ENCODE results near the gene CYP39A1. TPM values are rescaled to one million over a fixed set of nuclear protein-coding genes. Genes with fewer than 3 reads are reported as not detected.

CYP39A1 gene
- polyA plus RNA-seq, 1 experiment: not detected

DNA sequence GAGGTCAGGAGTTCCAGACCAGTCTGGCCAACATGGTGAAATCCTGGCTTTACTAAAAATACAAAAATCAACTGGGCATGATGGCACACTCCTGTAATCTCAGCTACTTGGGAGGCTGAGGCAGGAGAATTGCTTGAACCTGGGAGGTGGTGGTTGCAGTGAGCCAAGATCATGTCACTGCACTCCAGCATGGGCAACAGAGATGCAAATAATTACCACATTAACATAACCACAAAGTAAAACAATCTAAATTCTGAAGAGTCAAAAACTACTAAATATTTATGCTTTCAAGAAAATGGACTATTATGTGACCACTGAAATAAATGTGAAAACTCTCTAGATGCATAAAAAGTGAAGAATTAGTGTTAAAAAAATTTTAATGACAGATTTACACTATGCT is 59.9 kb downstream of the CYP39A1 start:
- no peak overlapping the region for H3K27ac ChIP-seq (ENCODE audit: low read depth, low read length)
- POLR2A ChIA-PET: no interaction called here
- TF ChIP-seq, protein P1, sequence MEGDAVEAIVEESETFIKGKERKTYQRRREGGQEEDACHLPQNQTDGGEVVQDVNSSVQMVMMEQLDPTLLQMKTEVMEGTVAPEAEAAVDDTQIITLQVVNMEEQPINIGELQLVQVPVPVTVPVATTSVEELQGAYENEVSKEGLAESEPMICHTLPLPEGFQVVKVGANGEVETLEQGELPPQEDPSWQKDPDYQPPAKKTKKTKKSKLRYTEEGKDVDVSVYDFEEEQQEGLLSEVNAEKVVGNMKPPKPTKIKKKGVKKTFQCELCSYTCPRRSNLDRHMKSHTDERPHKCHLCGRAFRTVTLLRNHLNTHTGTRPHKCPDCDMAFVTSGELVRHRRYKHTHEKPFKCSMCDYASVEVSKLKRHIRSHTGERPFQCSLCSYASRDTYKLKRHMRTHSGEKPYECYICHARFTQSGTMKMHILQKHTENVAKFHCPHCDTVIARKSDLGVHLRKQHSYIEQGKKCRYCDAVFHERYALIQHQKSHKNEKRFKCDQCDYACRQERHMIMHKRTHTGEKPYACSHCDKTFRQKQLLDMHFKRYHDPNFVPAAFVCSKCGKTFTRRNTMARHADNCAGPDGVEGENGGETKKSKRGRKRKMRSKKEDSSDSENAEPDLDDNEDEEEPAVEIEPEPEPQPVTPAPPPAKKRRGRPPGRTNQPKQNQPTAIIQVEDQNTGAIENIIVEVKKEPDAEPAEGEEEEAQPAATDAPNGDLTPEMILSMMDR (IDR thresholded peaks at IDR 0.05; ENCODE audit: low read depth, low read length): no peak
- H3K9me3 ChIP-seq (ENCODE audit: control insufficient read depth, insufficient read depth, low read length): no peaks in the 10 kb centered on the region
- DNase-seq (ENCODE audit: low read depth, low spot score): no peak
- H3K27me3 ChIP-seq (ENCODE audit: control insufficient read depth, insufficient read depth, low read length): no peaks in the 10 kb centered on the region
- CTCF ChIA-PET: no interaction called here
- no peak overlapping the region for H3K4me3 ChIP-seq (ENCODE audit: low read depth, low read length)

DNA sequence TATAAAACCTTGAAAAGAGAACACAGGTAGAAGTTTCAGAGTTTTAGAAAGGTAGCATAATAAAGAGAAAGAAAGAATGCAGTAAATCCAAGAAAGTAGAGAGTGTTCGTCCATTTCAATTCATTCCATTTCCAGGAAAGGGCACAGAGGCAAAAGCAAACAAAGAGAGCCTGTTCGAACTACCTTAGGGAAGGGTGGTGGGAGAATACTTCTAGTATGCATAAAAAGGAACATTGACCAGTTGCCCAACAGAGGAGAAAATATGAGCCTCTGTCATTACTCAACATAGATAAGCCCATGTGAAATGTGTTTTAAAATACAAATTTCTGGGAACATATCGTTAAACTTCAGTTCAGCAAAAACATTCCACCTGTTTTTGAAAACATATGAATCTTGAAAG is 60.6 kb downstream of the CYP39A1 start:
- no peak for DNase-seq (ENCODE audit: low read depth, low spot score)
- ChIA-PET CTCF (no interaction called here), POLR2A (no interaction called here)
- TF ChIP-seq, protein P1 (IDR thresholded peaks at IDR 0.05; ENCODE audit: low read depth, low read length): no peak
- Histone ChIP-seq H3K27me3 (ENCODE audit: control insufficient read depth, insufficient read depth, low read length) (no peaks in the 10 kb centered on the region), H3K9me3 (ENCODE audit: control insufficient read depth, insufficient read depth, low read length) (no peaks in the 10 kb centered on the region), H3K4me3 (ENCODE audit: low read depth, low read length) (no peak overlapping the region), H3K27ac (ENCODE audit: low read depth, low read length) (no peak overlapping the region)

DNA sequence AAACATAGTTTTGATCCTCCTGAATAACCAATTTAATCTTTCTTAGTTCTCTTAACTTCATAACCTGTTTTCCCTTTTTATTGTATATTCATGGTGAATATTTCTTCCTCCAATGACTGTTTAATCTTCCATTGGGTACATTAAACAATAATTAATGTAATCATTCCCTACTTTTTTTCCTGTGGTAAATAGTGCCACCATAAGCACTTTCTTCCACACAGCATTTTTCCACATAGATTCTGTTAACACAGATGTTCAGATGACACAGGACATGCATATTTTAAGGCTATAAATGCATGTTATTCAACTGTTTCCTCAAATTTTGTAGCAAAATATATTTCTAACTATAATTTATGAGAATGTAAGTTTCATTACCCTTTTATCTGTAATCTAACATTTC is 61.9 kb downstream of the CYP39A1 start:
- H3K4me3 ChIP-seq (ENCODE audit: low read depth, low read length): no peak overlapping the region
- no peaks in the 10 kb centered on the region for H3K27me3 ChIP-seq (ENCODE audit: control insufficient read depth, insufficient read depth, low read length)
- DNase-seq (ENCODE audit: low read depth, low spot score): no peak
- no peaks in the 10 kb centered on the region for H3K9me3 ChIP-seq (ENCODE audit: control insufficient read depth, insufficient read depth, low read length)
- no peak overlapping the region for H3K27ac ChIP-seq (ENCODE audit: low read depth, low read length)
- TF ChIP-seq, protein P1 (IDR thresholded peaks at IDR 0.05; ENCODE audit: low read depth, low read length): no peak
- ChIA-PET POLR2A (no interaction called here), CTCF (no interaction called here)

DNA sequence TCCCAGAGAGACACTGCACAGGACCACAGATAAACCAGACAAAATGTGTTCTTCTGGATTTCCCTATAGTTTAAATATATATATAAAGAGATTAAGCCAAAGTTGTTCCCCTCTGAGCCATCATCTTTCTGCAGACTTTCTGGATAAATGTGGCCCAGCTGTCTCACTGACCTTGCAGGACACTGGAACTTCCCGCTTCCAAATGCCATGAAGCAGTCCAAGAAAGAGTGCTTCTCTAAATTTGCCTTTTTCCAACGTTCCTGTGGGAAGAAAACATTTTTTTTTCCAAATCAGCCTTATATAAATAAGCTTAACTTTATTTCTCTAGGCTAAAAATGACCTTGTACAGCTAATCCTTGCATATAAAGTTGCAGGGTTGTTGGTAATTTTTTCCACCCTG is 65.7 kb downstream of the CYP39A1 start:
- ChIA-PET POLR2A (no interaction called here), CTCF (no interaction called here)
- TF ChIP-seq, protein P1 (IDR thresholded peaks at IDR 0.05; ENCODE audit: low read depth, low read length): no peak
- Histone ChIP-seq H3K27ac (ENCODE audit: low read depth, low read length) (no peak overlapping the region), H3K4me3 (ENCODE audit: low read depth, low read length) (no peak overlapping the region), H3K27me3 (ENCODE audit: control insufficient read depth, insufficient read depth, low read length) (no peaks in the 10 kb centered on the region), H3K9me3 (ENCODE audit: control insufficient read depth, insufficient read depth, low read length) (no peaks in the 10 kb centered on the region)
- no peak for DNase-seq (ENCODE audit: low read depth, low spot score)

DNA sequence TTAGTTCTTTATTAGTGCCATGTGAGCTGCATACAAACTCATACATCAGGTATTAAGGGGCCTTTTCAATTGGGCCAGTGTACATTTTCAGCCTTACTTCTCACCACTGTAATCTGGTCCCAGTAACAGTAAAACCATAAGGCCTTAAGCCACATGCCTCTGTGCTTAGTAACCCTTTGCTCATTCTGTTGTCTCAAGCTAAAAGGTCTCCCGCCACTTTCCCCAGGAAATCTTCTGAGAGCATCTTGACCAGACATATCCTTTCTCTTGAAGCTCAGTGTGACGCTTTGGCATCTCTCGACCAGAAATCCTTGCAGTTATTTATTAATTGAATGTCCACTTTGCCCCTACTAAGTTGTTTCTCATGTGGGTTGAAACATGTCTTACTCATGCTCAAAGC is 68.0 kb downstream of the CYP39A1 start:
- TF ChIP-seq, protein P1 (IDR thresholded peaks at IDR 0.05; ENCODE audit: low read depth, low read length): no peak
- no peak for DNase-seq (ENCODE audit: low read depth, low spot score)
- POLR2A ChIA-PET: no interaction called here
- H3K27me3 ChIP-seq (ENCODE audit: control insufficient read depth, insufficient read depth, low read length): no peaks in the 10 kb centered on the region
- no peak overlapping the region for H3K27ac ChIP-seq (ENCODE audit: low read depth, low read length)
- H3K4me3 ChIP-seq (ENCODE audit: low read depth, low read length): no peak overlapping the region
- H3K9me3 ChIP-seq (ENCODE audit: control insufficient read depth, insufficient read depth, low read length): no peaks in the 10 kb centered on the region
- CTCF ChIA-PET: no interaction called here

All from AG04450 (cell line).